HCT116 (cell line): ENCODE results near the gene DPYD. TPM values are rescaled to one million over a fixed set of nuclear protein-coding genes. Genes with fewer than 3 reads are reported as not detected.

Experiments
- ATAC-seq: fragments of 200-7000 bp; cut with Tn5 transposase; 2 replicates; pipeline ENCODE4 v1.9.1; 2020; ENCODE audit warnings: mild to moderate bottlenecking, moderate library complexity
- BruUV-seq: library from RNA; stranded (reverse); fragments of 400-500 nt; replicated peaks from 2 replicates; lab custom pipeline; 2021; lab: Mats Ljungman, UMichigan
- CTCF ChIA-PET: fragments of 300-600 bp; sonication (Branson Sonifier 250); formaldehyde crosslinking; loops from one replicate; lab custom pipeline; 2021; ENCODE audit warnings: antibody characterized with exemption; lab: Charles Lee
- POLR2A ChIA-PET: fragments of 300-600, 350-600 bp; sonication (Branson Sonifier 250); formaldehyde crosslinking; loops from one replicate; lab custom pipeline; 2021; ENCODE audit warnings: antibody characterized with exemption; lab: Charles Lee
- RAD21 ChIA-PET, 2 experiments: fragments of 300-600 bp; sonication (Branson Sonifier 250); formaldehyde crosslinking; loops; one replicate each; lab custom pipeline; 2023; ENCODE audit warnings: low total read pairs in 2 of 2; ENCODE audit not compliant: uncharacterized antibody in 2 of 2, unreplicated experiment in 2 of 2, low non-redundant PET in 1 of 2; lab: Charles Lee
- DNase-seq: peaks from one replicate; pipeline ENCODE4 v3.0.0-alpha.2; 2010; ENCODE audit warnings: low read depth, low spot score
- H2AFZ ChIP-seq: fragments of 200-600 bp; shearing (Covaris generic), sonication (generic); 2 replicates; pipeline ENCODE4 v1.6.1; 2017; ENCODE audit warnings: low read depth, mixed run types, mixed read lengths, antibody characterized with exemption, low read length; ENCODE audit not compliant: poor library complexity, severe bottlenecking
- H3K27ac ChIP-seq: 2 replicates; pipeline ENCODE4 v1.5.1; 2012; ENCODE audit warnings: low read depth, low read length
- H3K27me3 ChIP-seq: fragments of 200-600 bp; sonication (generic); 2 replicates; pipeline ENCODE4 v1.6.1; 2016; ENCODE audit warnings: mixed run types, low read length, mixed read lengths; ENCODE audit not compliant: insufficient read depth
- H3K36me3 ChIP-seq, 2 experiments: fragments of 200-500 bp in 1 of 2; fragments of 200-600 bp in 1 of 2; sonication (Bioruptor generic) in 1 of 2; sonication (generic) in 1 of 2; 2 replicates each; pipeline versions ENCODE4 v1.5.1 to v1.6.1; 2014 to 2016; ENCODE audit warnings: low read length in 2 of 2, inconsistent platforms in 1 of 2, mixed read lengths in 1 of 2, mixed run types in 1 of 2; ENCODE audit not compliant: insufficient read depth in 2 of 2, control insufficient read depth in 1 of 2
- H3K4me1 ChIP-seq, 2 experiments: fragments of 200-600 bp in 1 of 2; sonication (generic) in 1 of 2; 2 replicates each; pipeline versions ENCODE4 v1.5.1 to v1.6.1; 2012 to 2017; ENCODE audit warnings: low read length in 2 of 2, inconsistent platforms in 1 of 2, mild to moderate bottlenecking in 1 of 2, mixed read lengths in 1 of 2, mixed run types in 1 of 2, moderate library complexity in 1 of 2; ENCODE audit not compliant: insufficient read depth in 2 of 2, control insufficient read depth in 1 of 2
- H3K4me2 ChIP-seq: fragments of 200-600 bp; sonication (generic); 2 replicates; pipeline ENCODE4 v1.6.1; 2017; ENCODE audit warnings: mixed run types, low read length, mixed read lengths
- H3K4me3 ChIP-seq, 2 experiments: fragments of 200-600 bp in 1 of 2; sonication (generic) in 1 of 2; replicated peaks in 1 of 2; 2 replicates each; pipeline ENCODE4 v1.5.1; 2011 to 2016; ENCODE audit warnings: low read length in 2 of 2, control low read depth in 1 of 2, low read depth in 1 of 2, mild to moderate bottlenecking in 1 of 2, mixed read lengths in 1 of 2, mixed run types in 1 of 2
- H3K79me2 ChIP-seq: fragments of 200-600 bp; sonication (generic); 2 replicates; pipeline ENCODE4 v1.6.1; 2017; ENCODE audit warnings: mild to moderate bottlenecking, mixed run types, low read length, moderate library complexity, mixed read lengths; ENCODE audit not compliant: insufficient read depth
- H3K9ac ChIP-seq: fragments of 200-600 bp; sonication (generic); 2 replicates; pipeline ENCODE4 v1.6.1; 2016; ENCODE audit warnings: low read length, mixed read lengths
- H3K9me2 ChIP-seq: fragments of 200-600 bp; sonication (generic), shearing (Covaris generic); 2 replicates; pipeline ENCODE4 v1.6.1; 2017; ENCODE audit warnings: mixed run types, mild to moderate bottlenecking, moderate library complexity; ENCODE audit not compliant: insufficient read depth
- H3K9me3 ChIP-seq, 2 experiments: fragments of 200-500 bp in 1 of 2; fragments of 200-600 bp in 1 of 2; sonication (Bioruptor generic) in 1 of 2; sonication (generic) in 1 of 2; 2 replicates each; pipeline ENCODE4 v1.6.1; 2014 to 2017; ENCODE audit warnings: low read length in 2 of 2, mixed read lengths in 2 of 2, inconsistent platforms in 1 of 2, low read depth in 1 of 2, mild to moderate bottlenecking in 1 of 2, mixed run types in 1 of 2, moderate library complexity in 1 of 2; ENCODE audit not compliant: control insufficient read depth in 1 of 2, insufficient read depth in 1 of 2
- H4K20me1 ChIP-seq: fragments of 200-600 bp; sonication (generic), shearing (Covaris generic); 2 replicates; pipeline ENCODE4 v1.6.1; 2017; ENCODE audit warnings: mixed run types, mild to moderate bottlenecking, moderate library complexity; ENCODE audit not compliant: insufficient read depth
- ELF1 ChIP-seq: IDR thresholded peaks from 2 replicates; pipeline ENCODE4 v1.6.1; 2012; ENCODE audit warnings: low read depth, borderline replicate concordance
- EZH2 ChIP-seq: fragments of 200-600 bp; sonication (generic); IDR thresholded peaks from 2 replicates; pipeline ENCODE4 v1.6.1; 2017; ENCODE audit warnings: antibody characterized with exemption, mixed run types
- EZH2phosphoT487 ChIP-seq: fragments of 200-600 bp; IDR thresholded peaks from 2 replicates; pipeline ENCODE4 v1.6.1; 2018; ENCODE audit warnings: antibody characterized with exemption, borderline replicate concordance
- POLR2A ChIP-seq: IDR thresholded peaks from 2 replicates; pipeline ENCODE4 v1.7.0; 2011; ENCODE audit warnings: borderline replicate concordance; ENCODE audit not compliant: insufficient read depth, insufficient read length; ENCODE audit errors: extremely low read depth
- REST ChIP-seq: IDR thresholded peaks from 2 replicates; pipeline ENCODE4 v1.6.1; 2012; ENCODE audit warnings: low read depth
- SIN3A ChIP-seq: IDR thresholded peaks from 2 replicates; pipeline ENCODE4 v1.6.1; 2012; ENCODE audit warnings: low read depth
- SP1 ChIP-seq: IDR thresholded peaks from 2 replicates; pipeline ENCODE4 v1.6.1; 2012; ENCODE audit warnings: low read depth
- SRF ChIP-seq: IDR thresholded peaks from 2 replicates; pipeline ENCODE4 v1.6.1; 2012; ENCODE audit warnings: low read depth
- TCF7L2 ChIP-seq: IDR thresholded peaks from 2 replicates; pipeline ENCODE4 v1.7.0; 2011; ENCODE audit warnings: borderline replicate concordance, inconsistent platforms; ENCODE audit not compliant: insufficient read depth, insufficient read length; ENCODE audit errors: extremely low read depth
- YY1 ChIP-seq: IDR thresholded peaks from 2 replicates; pipeline ENCODE4 v1.6.1; 2011; ENCODE audit warnings: low read length, low read depth, moderate library complexity, mild to moderate bottlenecking; ENCODE audit not compliant: insufficient replicate concordance; ENCODE audit errors: extremely low read depth
- ZBTB33 ChIP-seq: IDR thresholded peaks from 2 replicates; pipeline ENCODE4 v1.6.1; 2011; ENCODE audit warnings: mild to moderate bottlenecking, low read length, moderate library complexity; ENCODE audit not compliant: insufficient replicate concordance; ENCODE audit errors: extremely low read depth
- ZFX ChIP-seq: fragments of 450-650 bp; IDR thresholded peaks from 2 replicates; pipeline ENCODE4 v1.6.1; 2017
- intact Hi-C: fragments of 100-400 bp; cut with micrococcal nuclease; formaldehyde crosslinking; loops from 2 replicates; pipeline ENCODE4 v1.10.0; 2022
- total RNA-seq: library from RNA; stranded (reverse); gene quantifications from one replicate; pipeline ENCODE4 v1.2.1, GENCODE V29; 2021; ENCODE audit not compliant: unreplicated experiment

The DPYD gene
- total RNA-seq, 1 experiment from 2014 or later = 1.7 TPM

GRCh38 chr1:97610102-97610501, 310.7 kb downstream of the DPYD start:
- H3K36me3 ChIP-seq = no peaks in the 10 kb centered on the region
- H3K9me2 ChIP-seq = no peaks in the 10 kb centered on the region
- TF ChIP-seq EZH2 = no peak
- TF ChIP-seq SP1 = no peak
- no peak for TF ChIP-seq ZBTB33
- TF ChIP-seq ELF1 = no peak
- TF ChIP-seq SRF = no peak
- TF ChIP-seq YY1 = no peak
- TF ChIP-seq EZH2phosphoT487 = no peak
- no peak for TF ChIP-seq TCF7L2
- no TSS peak for BruUV-seq
- intact Hi-C loops = no loop called here
- H2AFZ ChIP-seq = no peak overlapping the region
- no peak overlapping the region for H3K4me2 ChIP-seq
- no peak overlapping the region for H3K4me3 ChIP-seq
- no peak for DNase-seq
- H3K4me1 ChIP-seq = no peaks in the 10 kb centered on the region
- ChIA-PET CTCF (no interaction called here), POLR2A (no interaction called here), RAD21 (no interaction called here)
- no peak overlapping the region for H3K27ac ChIP-seq
- no peaks in the 10 kb centered on the region for H3K9me3 ChIP-seq
- ATAC-seq = no peak
- no peaks in the 10 kb centered on the region for H3K79me2 ChIP-seq
- H3K27me3 ChIP-seq = no peaks in the 10 kb centered on the region
- no peaks in the 10 kb centered on the region for H4K20me1 ChIP-seq
- no peak overlapping the region for H3K9ac ChIP-seq

GRCh38 chr1:97608272-97608671, 312.6 kb downstream of the DPYD start:
- TF ChIP-seq POLR2A = no peak
- no peak for TF ChIP-seq ZFX
- TF ChIP-seq SIN3A = no peak
- no peak for TF ChIP-seq REST
- no peak overlapping the region for H3K4me2 ChIP-seq
- intact Hi-C loops = no loop called here
- H2AFZ ChIP-seq = no peak overlapping the region
- DNase-seq (no peak), ATAC-seq (no peak)
- H4K20me1 ChIP-seq = no peaks in the 10 kb centered on the region
- H3K9me3 ChIP-seq = no peaks in the 10 kb centered on the region
- no peaks in the 10 kb centered on the region for H3K9me2 ChIP-seq
- H3K4me3 ChIP-seq = no peak overlapping the region
- ChIA-PET POLR2A (no interaction called here), CTCF (no interaction called here), RAD21 (no interaction called here)
- H3K9ac ChIP-seq = no peak overlapping the region
- no peaks in the 10 kb centered on the region for H3K4me1 ChIP-seq
- no peaks in the 10 kb centered on the region for H3K79me2 ChIP-seq
- no peaks in the 10 kb centered on the region for H3K27me3 ChIP-seq
- H3K27ac ChIP-seq = no peak overlapping the region
- H3K36me3 ChIP-seq = no peaks in the 10 kb centered on the region
- BruUV-seq = no TSS peak
